ENCODE measurements around the gene IL37. TPM values are rescaled to one million over a fixed set of nuclear protein-coding genes. Genes with fewer than 3 reads are reported as not detected.
A peak's percentile ranks its signal among the peaks of the same experiment; 100 is the strongest.

IL37 gene
- total and polyA plus RNA-seq, 2 of the 13 experiments (the other 11 are each of a cell fraction or from before 2014, with no cell fraction given), result not detected

DNA sequence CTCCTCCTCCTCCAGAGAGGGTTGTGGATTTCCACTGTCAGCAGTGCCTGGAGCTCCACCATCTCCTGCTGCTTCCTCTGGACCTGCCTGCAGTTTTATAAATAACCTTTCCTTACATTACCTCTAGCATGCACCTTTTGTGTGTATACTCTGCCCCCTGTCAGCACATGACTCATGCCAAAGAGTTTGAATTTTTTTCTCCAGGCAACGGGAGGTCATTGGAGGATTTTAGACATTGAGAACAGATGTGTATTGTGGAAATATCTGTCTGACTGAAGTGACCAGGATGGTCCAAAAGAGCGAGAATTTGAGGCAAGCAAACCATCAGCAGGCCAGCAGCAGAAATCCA is 31.7 kb downstream of the IL37 start:
- Histone ChIP-seq H3K9ac (ENCODE audit: insufficient read depth, low read depth, low read length) (no peak overlapping the region), H3K27me3 (ENCODE audit: control insufficient read depth in 1 of 2, insufficient read depth in 2 of 2, low read length in 2 of 2) (no peaks in the 10 kb centered on the region; a peak in 1 of 5 replicates), H3K4me2 (ENCODE audit: low read depth, low read length) (no peak overlapping the region), H2AFZ (ENCODE audit: low read length) (no peak overlapping the region), H3K9me3 (ENCODE audit: low read length) (peaks cover 17% of the 10 kb centered on the region), H3K4me3 (replicated peaks in 1 of 3; ENCODE audit: insufficient read depth in 1 of 3, low read depth in 2 of 3, low read length in 3 of 3) (no peak overlapping the region), H3K4me1 (ENCODE audit: insufficient read depth, low read length) (peaks cover 14% of the 10 kb centered on the region), H3K27ac (ENCODE audit: extremely low read length, insufficient read depth, low read length) (no peak overlapping the region), H3K36me3 (replicated peaks in 1 of 2; ENCODE audit: control insufficient read depth in 1 of 2, insufficient read depth in 2 of 2, low read length in 2 of 2) (no peaks in the 10 kb centered on the region), H4K20me1 (ENCODE audit: insufficient read depth, low read length) (no peaks in the 10 kb centered on the region), H3K79me2 (ENCODE audit: insufficient read depth, low read length) (no peaks in the 10 kb centered on the region)
- no peak for FAIRE-seq
- ChIA-PET CTCF (ENCODE audit: low intra/inter-chr PET ratio, low total read pairs) (interaction anchor here (2.9 kb wide), 1 partner anchor 193 kb away, joined by 25 read pairs; no protein-coding TSS in a partner anchor), POLR2A (no interaction called here)
- intact Hi-C loops (cut with micrococcal nuclease; ENCODE audit: unreplicated experiment), result loop anchor here (5.0 kb wide), 1 partner anchor 180 kb away; the partner anchor contains the start of gene CKAP2L
- TF ChIP-seq FOSL2 (CRISPR knock-in tag; IDR thresholded peaks at IDR 0.05) (peak; percentile 54), CTCF (CRISPR knock-in tag; IDR thresholded peaks at IDR 0.05) (peak; percentile 16; the same call in 1 of the 2 replicates)
- TF ChIP-seq, protein P1, sequence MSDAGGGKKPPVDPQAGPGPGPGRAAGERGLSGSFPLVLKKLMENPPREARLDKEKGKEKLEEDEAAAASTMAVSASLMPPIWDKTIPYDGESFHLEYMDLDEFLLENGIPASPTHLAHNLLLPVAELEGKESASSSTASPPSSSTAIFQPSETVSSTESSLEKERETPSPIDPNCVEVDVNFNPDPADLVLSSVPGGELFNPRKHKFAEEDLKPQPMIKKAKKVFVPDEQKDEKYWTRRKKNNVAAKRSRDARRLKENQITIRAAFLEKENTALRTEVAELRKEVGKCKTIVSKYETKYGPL (CRISPR knock-in tag; IDR thresholded peaks at IDR 0.05), result no peak
- TF ChIP-seq, protein P2, sequence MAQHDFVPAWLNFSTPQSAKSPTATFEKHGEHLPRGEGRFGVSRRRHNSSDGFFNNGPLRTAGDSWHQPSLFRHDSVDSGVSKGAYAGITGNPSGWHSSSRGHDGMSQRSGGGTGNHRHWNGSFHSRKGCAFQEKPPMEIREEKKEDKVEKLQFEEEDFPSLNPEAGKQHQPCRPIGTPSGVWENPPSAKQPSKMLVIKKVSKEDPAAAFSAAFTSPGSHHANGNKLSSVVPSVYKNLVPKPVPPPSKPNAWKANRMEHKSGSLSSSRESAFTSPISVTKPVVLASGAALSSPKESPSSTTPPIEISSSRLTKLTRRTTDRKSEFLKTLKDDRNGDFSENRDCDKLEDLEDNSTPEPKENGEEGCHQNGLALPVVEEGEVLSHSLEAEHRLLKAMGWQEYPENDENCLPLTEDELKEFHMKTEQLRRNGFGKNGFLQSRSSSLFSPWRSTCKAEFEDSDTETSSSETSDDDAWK (CRISPR knock-in tag; IDR thresholded peaks at IDR 0.05), result no peak
- WGBS (ENCODE audit: low lambda C conversion rate), result 0% methylated on average over 2 of the region's 2 CpGs
- ATAC-seq, result peak; percentile 41
- in situ Hi-C loops (cut with HindIII; ENCODE audit: extremely low pct_ligation_motif_present, low pct_unique_long_range_greater_than_20kb), result loop anchor here (5.0 kb wide), 1 partner anchor 190 kb away; no protein-coding TSS in a partner anchor
- peak; percentile 18 for DNase-seq (ENCODE audit: low spot score)
- no TSS peak for BruUV-seq (replicated peaks)

Measured in HepG2 (cell line).